Neural cell (in vitro differentiated cells): ENCODE measurements around the gene UQCRHL. TPM values are rescaled to one million over a fixed set of nuclear protein-coding genes. Genes with fewer than 3 reads are reported as not detected.
A peak's percentile ranks its signal among the peaks of the same experiment; 100 is the strongest.

ENCODE experiments used
- H2AFZ ChIP-seq: fragments of 200-600, 300-800 bp; sonication (generic), shearing (Covaris generic); 2 replicates; pipeline ENCODE4 v1.6.0; 2014; ENCODE audit warnings: low read depth, mild to moderate bottlenecking, antibody characterized with exemption, low read length, moderate library complexity
- H3F3A ChIP-seq: fragments of 200-600 bp; shearing (Covaris generic); 2 replicates; pipeline ENCODE4 v1.6.1; 2016; ENCODE audit warnings: mild to moderate bottlenecking, moderate library complexity, mixed read lengths, antibody characterized with exemption, low read length; ENCODE audit not compliant: insufficient read depth, poor library complexity, severe bottlenecking
- H3K27ac ChIP-seq: fragments of 200-600, 300-800 bp; sonication (generic), shearing (Covaris generic); 2 replicates; pipeline ENCODE4 v1.5.1; 2014; ENCODE audit warnings: mild to moderate bottlenecking, low read length, moderate library complexity
- H3K27me3 ChIP-seq: fragments of 300-800, 200-600 bp; sonication (generic), shearing (Covaris generic); 2 replicates; pipeline ENCODE4 v1.6.0; 2014; ENCODE audit warnings: mild to moderate bottlenecking, low read depth, low read length, moderate library complexity; ENCODE audit not compliant: insufficient read depth
- H3K36me3 ChIP-seq: fragments of 300-800, 200-600 bp; sonication (generic), shearing (Covaris generic); 2 replicates; pipeline ENCODE4 v1.5.1; 2014; ENCODE audit warnings: mild to moderate bottlenecking, antibody characterized with exemption, low read length, moderate library complexity; ENCODE audit not compliant: insufficient read depth
- H3K4me2 ChIP-seq: fragments of 300-800, 200-600 bp; sonication (generic), shearing (Covaris generic); 2 replicates; pipeline ENCODE4 v1.6.0; 2014; ENCODE audit warnings: mild to moderate bottlenecking, low read length
- H3K4me3 ChIP-seq: fragments of 300-800, 200-600 bp; sonication (generic), shearing (Covaris generic); 2 replicates; pipeline ENCODE4 v1.5.1; 2014; ENCODE audit warnings: mild to moderate bottlenecking, low read length, moderate library complexity
- H3K79me2 ChIP-seq: fragments of 200-600 bp; shearing (Covaris generic); replicated peaks from 2 replicates; pipeline ENCODE4 v1.6.0; 2014; ENCODE audit warnings: mild to moderate bottlenecking, low read length, moderate library complexity; ENCODE audit not compliant: insufficient read depth
- H3K9ac ChIP-seq: fragments of 300-800, 200-600 bp; sonication (generic), shearing (Covaris generic); 2 replicates; pipeline ENCODE4 v1.6.1; 2016; ENCODE audit warnings: mild to moderate bottlenecking, low read length, mixed read lengths
- H3K9me2 ChIP-seq: fragments of 200-600 bp; shearing (Covaris generic); 2 replicates; pipeline ENCODE4 v1.6.1; 2016; ENCODE audit warnings: mild to moderate bottlenecking, low read length, mixed read lengths; ENCODE audit not compliant: insufficient read depth
- H3K9me3 ChIP-seq: fragments of 200-600, 300-800 bp; sonication (generic), shearing (Covaris generic); 2 replicates; pipeline ENCODE4 v1.6.1; 2016; ENCODE audit warnings: mild to moderate bottlenecking, mixed run types, low read length, moderate library complexity, mixed read lengths
- H4K20me1 ChIP-seq: fragments of 200-600 bp; shearing (Covaris generic); 2 replicates; pipeline ENCODE4 v1.6.1; 2016; ENCODE audit warnings: mild to moderate bottlenecking, mixed run types; ENCODE audit not compliant: insufficient read depth
- CTCF ChIP-seq: fragments of 450-650 bp; IDR thresholded peaks from 2 replicates; pipeline ENCODE4 v1.5.1; 2014; ENCODE audit warnings: antibody characterized with exemption, mild to moderate bottlenecking, moderate library complexity; ENCODE audit not compliant: poor library complexity, severe bottlenecking
- EP300 ChIP-seq: fragments of 450-650 bp; conservative IDR thresholded peaks from 2 replicates; pipeline ENCODE4 v1.6.1; 2014; ENCODE audit warnings: antibody characterized with exemption, mild to moderate bottlenecking, moderate library complexity; ENCODE audit not compliant: poor library complexity, severe bottlenecking
- EZH2 ChIP-seq: fragments of 200-600, 300-800 bp; shearing (Covaris generic), sonication (generic); IDR thresholded peaks from 2 replicates; pipeline ENCODE4 v1.6.1; 2014; ENCODE audit warnings: antibody characterized with exemption, low read length, borderline replicate concordance, mild to moderate bottlenecking; ENCODE audit not compliant: insufficient read depth, poor library complexity, severe bottlenecking
- MXI1 ChIP-seq: fragments of 450-650 bp; conservative IDR thresholded peaks from 2 replicates; pipeline ENCODE4 v1.6.1; 2014; ENCODE audit warnings: antibody characterized with exemption, mild to moderate bottlenecking; ENCODE audit not compliant: poor library complexity, severe bottlenecking
- POLR2AphosphoS5 ChIP-seq: IDR thresholded peaks from 2 replicates; pipeline ENCODE4 v1.6.1; 2012
- RAD21 ChIP-seq: fragments of 450-650 bp; conservative IDR thresholded peaks from 2 replicates; pipeline ENCODE4 v1.6.1; 2014; ENCODE audit warnings: antibody characterized with exemption, mild to moderate bottlenecking, moderate library complexity
- REST ChIP-seq: IDR thresholded peaks from 2 replicates; pipeline ENCODE4 v1.6.1; 2012; ENCODE audit warnings: borderline replicate concordance
- SMC3 ChIP-seq: fragments of 450-650 bp; conservative IDR thresholded peaks from 2 replicates; pipeline ENCODE4 v1.6.1; 2014; ENCODE audit warnings: antibody characterized with exemption, mild to moderate bottlenecking, moderate library complexity; ENCODE audit not compliant: poor library complexity
- TAF1 ChIP-seq: IDR thresholded peaks from 2 replicates; pipeline ENCODE4 v1.6.1; 2012; ENCODE audit warnings: low read depth
- polyA plus RNA-seq: library from polyadenylated mRNA; depleted of rRNA; stranded (reverse); fragments of >200 nt; gene quantifications from 2 replicates; pipeline ENCODE4 v1.2.3, GENCODE V29; 2014

UQCRHL gene
- polyA plus RNA-seq, 1 donor from 2014 or later = 6.1 TPM

DNA sequence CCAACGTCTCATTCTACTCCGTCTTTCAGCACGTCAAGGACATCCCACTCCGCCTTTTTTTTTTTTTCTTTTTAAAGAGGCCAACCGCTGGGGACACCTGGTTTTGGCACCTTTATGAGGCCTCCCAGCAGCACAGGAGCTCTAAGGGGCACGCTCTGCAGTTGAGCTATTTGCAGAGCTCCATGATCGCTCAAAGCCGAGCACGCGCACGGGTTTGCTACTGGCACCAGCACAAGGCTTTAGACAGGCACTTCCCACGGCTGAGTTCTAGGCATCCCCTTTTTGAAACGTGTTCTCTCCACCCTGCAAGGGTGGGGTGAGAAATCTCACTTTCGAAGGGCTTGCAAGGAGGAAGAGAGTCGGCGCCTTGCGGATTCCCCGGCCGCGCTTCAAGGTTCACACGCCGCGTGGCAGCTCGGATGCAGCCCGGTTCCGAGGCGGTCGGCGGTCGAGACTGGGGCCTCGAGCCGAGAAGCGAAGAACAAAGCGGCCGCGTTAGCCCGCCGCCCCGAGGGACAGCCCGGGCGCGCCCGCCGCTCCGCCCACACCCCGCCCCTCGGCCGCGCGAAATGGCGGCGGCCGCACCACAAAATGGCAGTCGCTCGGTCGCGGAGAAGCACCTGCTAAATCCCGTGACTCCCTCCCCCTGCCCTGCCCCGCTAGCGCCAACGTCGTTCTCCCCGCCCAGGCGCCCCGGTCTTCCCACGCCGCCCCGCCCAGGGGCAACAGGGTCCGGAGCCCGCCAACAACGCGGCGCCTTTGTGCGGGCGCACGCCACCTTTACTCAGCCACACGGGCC lies 27.2 kb upstream of the UQCRHL start:
- Histone ChIP-seq H3K27me3 (no peaks in the 10 kb centered on the region), H3K4me2 (peak overlapping the region; percentile 86), H4K20me1 (no peaks in the 10 kb centered on the region), H3K9ac (peak overlapping the region; percentile 100), H3K4me3 (peak overlapping the region; percentile 80), H3F3A (no peaks in the 10 kb centered on the region), H3K27ac (peak overlapping the region; percentile 100), H3K9me3 (no peaks in the 10 kb centered on the region), H3K36me3 (no peaks in the 10 kb centered on the region), H2AFZ (peak overlapping the region; percentile 30), H3K79me2 (peaks cover 21% of the 10 kb centered on the region), H3K9me2 (no peaks in the 10 kb centered on the region)
- TF ChIP-seq POLR2AphosphoS5 = peak; percentile 86
- TF ChIP-seq CTCF = peak; percentile 32
- TF ChIP-seq EP300 = peak; percentile 65
- TF ChIP-seq REST = peak; percentile 67
- peak; percentile 54 for TF ChIP-seq SMC3
- peak; percentile 78 for TF ChIP-seq TAF1
- peak; percentile 39 for TF ChIP-seq RAD21
- TF ChIP-seq EZH2 = no peak
- peak; percentile 82 for TF ChIP-seq MXI1

GRCh38 chr1:15833842-15834405 lies 26.5 kb upstream of the UQCRHL start:
- TF ChIP-seq POLR2AphosphoS5 = no peak
- TF ChIP-seq TAF1 = no peak
- TF ChIP-seq CTCF = no peak
- Histone ChIP-seq H3K36me3 (no peaks in the 10 kb centered on the region), H3K79me2 (peaks cover 21% of the 10 kb centered on the region), H4K20me1 (no peaks in the 10 kb centered on the region), H3K9ac (peak overlapping the region; percentile 100), H3K4me2 (peak overlapping the region; percentile 95), H3K9me2 (no peaks in the 10 kb centered on the region), H3K27me3 (no peaks in the 10 kb centered on the region), H3K9me3 (no peaks in the 10 kb centered on the region), H3F3A (no peaks in the 10 kb centered on the region), H3K27ac (peak overlapping the region; percentile 100), H3K4me3 (peak overlapping the region; percentile 80), H2AFZ (peak overlapping the region; percentile 67)
